ENCODE results near the gene TMEM168.

The TMEM168 gene

DNA sequence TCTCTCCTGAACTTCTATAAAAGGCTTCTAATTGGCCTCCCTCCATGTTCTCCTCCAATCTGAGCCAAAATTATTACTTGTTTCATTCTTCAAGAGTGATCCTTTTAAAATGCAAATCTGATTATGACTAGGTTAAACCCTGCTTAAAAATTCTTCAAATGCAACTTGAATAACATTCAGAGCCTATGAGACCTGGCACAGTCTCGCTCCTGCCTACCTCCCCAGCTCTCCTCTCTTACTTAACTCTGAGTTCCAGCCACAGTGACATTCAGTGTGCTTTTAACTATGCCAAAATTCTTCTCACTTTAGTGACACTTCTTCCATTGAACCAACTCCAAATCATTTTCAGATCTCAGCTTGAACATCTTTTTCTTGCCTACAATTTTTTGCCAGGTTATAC is 68.8 kb downstream of the TMEM168 start:
- DNase-seq (ENCODE audit: low read depth, low spot score) = no peak

GRCh38 chr7:112715525-112715924 is 74.7 kb downstream of the TMEM168 start:
- DNase-seq (ENCODE audit: low read depth, low spot score) = no peak

DNA sequence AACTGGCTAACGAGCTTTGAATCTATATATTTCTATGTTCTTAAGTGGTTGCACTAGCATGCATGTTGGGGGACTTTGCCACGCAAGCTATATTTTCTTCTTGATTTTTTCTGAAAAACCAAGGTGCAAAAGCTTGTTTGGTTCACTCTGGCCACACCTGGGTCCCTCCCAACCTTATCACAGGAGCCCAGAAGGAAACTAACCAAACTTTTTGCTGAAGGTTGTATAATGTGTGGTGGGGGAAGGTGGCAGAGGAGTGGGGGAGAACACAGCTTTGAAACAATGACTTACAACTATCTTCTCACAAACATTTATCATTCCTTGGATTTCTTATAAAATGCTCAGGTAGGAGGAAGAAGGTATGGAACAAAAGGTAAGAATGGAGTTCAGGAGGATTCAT is 75.3 kb downstream of the TMEM168 start:
- DNase-seq (ENCODE audit: low read depth, low spot score) = no peak

Data from brain pericyte (primary cell).